ENCODE data around the gene GGNBP2.
A peak's percentile ranks its signal among the peaks of the same experiment; 100 is the strongest.

The GGNBP2 gene

GRCh38 chr17:36566081-36566480, 21.4 kb downstream of the GGNBP2 start:
- DNase-seq: no peak

GRCh38 chr17:36575028-36575427, 30.3 kb downstream of the GGNBP2 start:
- no peak for DNase-seq

GRCh38 chr17:36576793-36577192, 32.1 kb downstream of the GGNBP2 start:
- DNase-seq: no peak

- DNase-seq: no peak
Measured at GRCh38 chr17:36578671-36579070, 34.0 kb downstream of the GGNBP2 start.

- DNase-seq: no peak
Measured at GRCh38 chr17:36583787-36584186, 39.1 kb downstream of the GGNBP2 start.

GRCh38 chr17:36586138-36586537, 41.4 kb downstream of the GGNBP2 start:
- DNase-seq: no peak

GRCh38 chr17:36590082-36590481, 45.4 kb downstream of the GGNBP2 start:
- DNase-seq: no peak

GRCh38 chr17:36591434-36592315, 47.0 kb downstream of the GGNBP2 start, which contains the start of gene DHRS11:
Gene DHRS11, plus strand, starts transcription at chr17:36591879. Its CDS starts 131 bp downstream, at chr17:36592010.
- DNase-seq: peak; percentile 88

GRCh38 chr17:36592316-36592715, 47.6 kb downstream of the GGNBP2 start:
- DNase-seq: peak; percentile 36

GRCh38 chr17:36592716-36593321, 48.1 kb downstream of the GGNBP2 start:
- no peak for DNase-seq

- no peak for DNase-seq
Measured at GRCh38 chr17:36593656-36594316, 49.1 kb downstream of the GGNBP2 start.

- no peak for DNase-seq
Measured at GRCh38 chr17:36594626-36595401, 50.1 kb downstream of the GGNBP2 start.

GRCh38 chr17:36597226-36597625, 52.5 kb downstream of the GGNBP2 start:
- no peak for DNase-seq

GRCh38 chr17:36597866-36598777, 53.4 kb downstream of the GGNBP2 start:
- DNase-seq: no peak

- no peak for DNase-seq
Measured at GRCh38 chr17:36598951-36599401, 54.3 kb downstream of the GGNBP2 start.

- DNase-seq: no peak
Measured at GRCh38 chr17:36599546-36600250, 55.0 kb downstream of the GGNBP2 start.

- no peak for DNase-seq
Measured at GRCh38 chr17:36600465-36600864, 55.7 kb downstream of the GGNBP2 start.

- no peak for DNase-seq
Measured at GRCh38 chr17:36600936-36601302, 56.2 kb downstream of the GGNBP2 start.

- DNase-seq: peak; percentile 93
Measured at GRCh38 chr17:36601303-36602029, 56.7 kb downstream of the GGNBP2 start, which contains the start of gene MRM1. Gene MRM1, plus strand, starts transcription at chr17:36601583. Its CDS starts 228 bp downstream, at chr17:36601811.
